Activated T-cell treated with anti-CD3 and anti-CD28 coated beads for 1 hour (primary cell): ENCODE measurements around the gene PCDH9.
"Not testable (repeated sequence)": the region's sequence is repeated elsewhere in the genome, so short reads cannot be mapped to it uniquely, and the experiment has no call there.

Source experiments
- DNase-seq: peaks from one replicate; pipeline ENCODE4 v3.0.0-alpha.2; 2020; ENCODE audit warnings: low read depth

Gene PCDH9

DNA sequence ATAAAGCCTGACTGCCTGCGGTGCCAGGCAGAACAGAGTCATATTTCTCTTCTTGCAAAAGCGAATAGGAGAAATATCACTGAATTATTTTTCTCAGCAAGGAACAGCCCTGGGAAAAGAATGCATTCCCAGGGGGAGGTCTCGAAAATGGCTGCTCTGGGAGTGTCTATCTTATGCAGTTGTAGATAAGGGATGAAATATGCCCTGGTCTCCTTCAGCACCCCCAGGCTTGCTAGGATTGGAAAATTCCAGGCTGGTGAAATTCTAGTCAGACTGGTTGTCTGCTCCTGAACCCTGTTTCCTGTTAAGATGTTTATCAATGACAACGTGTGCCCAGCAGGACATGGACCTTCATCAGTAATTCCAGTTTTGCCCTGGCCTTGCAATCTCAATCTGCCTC lies 469.5 kb downstream of the PCDH9 start:
- DNase-seq: not testable (repeated sequence)

GRCh38 chr13:66759919-66760318 lies 470.2 kb downstream of the PCDH9 start:
- DNase-seq: no peak

GRCh38 chr13:66751691-66752090 lies 478.4 kb downstream of the PCDH9 start:
- DNase-seq: no peak

GRCh38 chr13:66748712-66749111 lies 481.4 kb downstream of the PCDH9 start:
- no peak for DNase-seq

DNA sequence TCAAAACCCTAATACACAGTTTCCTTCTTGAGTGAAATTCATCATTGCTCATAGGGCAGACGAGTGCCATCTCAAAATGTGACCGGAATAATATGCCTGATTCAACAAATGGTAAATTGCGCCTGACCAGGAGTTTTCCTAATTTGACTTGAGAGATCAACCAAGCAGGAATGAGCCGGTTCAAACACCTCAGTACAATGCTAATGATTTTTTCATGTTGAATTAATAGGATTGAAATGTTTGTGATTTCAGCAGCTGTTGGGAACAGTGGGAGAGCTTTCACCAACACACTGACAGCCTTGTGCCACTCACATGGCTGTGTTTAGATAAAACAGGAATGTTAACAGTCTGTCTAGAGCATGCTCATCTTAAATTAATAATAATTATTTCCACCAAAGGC lies 484.8 kb downstream of the PCDH9 start:
- DNase-seq: no peak

DNA sequence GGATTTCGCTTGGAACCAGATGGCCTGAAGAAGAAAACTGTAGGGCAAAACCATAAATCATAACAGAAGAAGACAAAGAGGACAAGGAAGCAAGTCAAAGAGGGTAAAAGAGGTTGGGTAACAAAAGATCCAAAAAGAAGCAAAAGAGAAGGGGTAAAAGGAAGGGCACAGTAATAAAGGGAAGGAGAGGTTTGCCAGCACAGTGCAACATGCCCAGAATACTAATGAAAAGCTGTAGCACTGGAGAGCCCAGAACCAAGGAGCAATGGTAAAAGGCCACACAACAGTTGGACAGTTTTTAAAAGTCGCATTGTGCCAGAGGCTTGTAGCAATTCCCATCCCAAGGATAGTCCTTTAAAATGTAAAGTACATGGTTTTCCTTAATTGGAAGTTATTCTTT lies 506.6 kb downstream of the PCDH9 start:
- no peak for DNase-seq

DNA sequence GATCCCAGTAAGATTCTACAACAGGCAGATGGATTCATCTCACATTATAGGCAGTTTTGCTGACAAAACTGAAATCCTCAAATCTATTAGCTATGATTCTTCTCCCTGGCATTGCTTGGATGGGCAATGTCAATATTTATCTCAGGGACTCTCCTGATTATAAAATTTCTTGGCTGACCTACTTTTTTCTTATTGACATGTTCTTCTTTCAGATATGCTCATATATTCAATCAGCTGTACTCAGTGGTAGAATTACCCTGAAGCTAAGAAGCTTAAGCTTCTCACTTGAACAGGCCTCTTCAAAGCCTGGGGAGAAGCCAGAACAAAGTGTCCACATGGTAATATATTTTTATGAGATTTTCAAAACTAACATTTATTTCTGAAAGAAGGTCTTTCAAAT lies 513.6 kb downstream of the PCDH9 start:
- DNase-seq: no peak

GRCh38 chr13:66714795-66715194 lies 515.3 kb downstream of the PCDH9 start:
- no peak for DNase-seq

- no peak for DNase-seq
Observed at GRCh38 chr13:66704110-66704509, 526.0 kb downstream of the PCDH9 start.

GRCh38 chr13:66703597-66703996 lies 526.5 kb downstream of the PCDH9 start:
- no peak for DNase-seq

GRCh38 chr13:66700117-66700601 lies 530.0 kb downstream of the PCDH9 start:
- DNase-seq: no peak

GRCh38 chr13:66693656-66694055 lies 536.5 kb downstream of the PCDH9 start:
- DNase-seq: no peak

GRCh38 chr13:66691149-66691548 lies 539.0 kb downstream of the PCDH9 start:
- no peak for DNase-seq

- no peak for DNase-seq
Observed at GRCh38 chr13:66689628-66690027, 540.5 kb downstream of the PCDH9 start.

GRCh38 chr13:66689037-66689619 lies 541.0 kb downstream of the PCDH9 start:
- no peak for DNase-seq

- DNase-seq: no peak
Observed at GRCh38 chr13:66681403-66681802, 548.7 kb downstream of the PCDH9 start.

GRCh38 chr13:66680031-66680430 lies 550.1 kb downstream of the PCDH9 start:
- no peak for DNase-seq

DNA sequence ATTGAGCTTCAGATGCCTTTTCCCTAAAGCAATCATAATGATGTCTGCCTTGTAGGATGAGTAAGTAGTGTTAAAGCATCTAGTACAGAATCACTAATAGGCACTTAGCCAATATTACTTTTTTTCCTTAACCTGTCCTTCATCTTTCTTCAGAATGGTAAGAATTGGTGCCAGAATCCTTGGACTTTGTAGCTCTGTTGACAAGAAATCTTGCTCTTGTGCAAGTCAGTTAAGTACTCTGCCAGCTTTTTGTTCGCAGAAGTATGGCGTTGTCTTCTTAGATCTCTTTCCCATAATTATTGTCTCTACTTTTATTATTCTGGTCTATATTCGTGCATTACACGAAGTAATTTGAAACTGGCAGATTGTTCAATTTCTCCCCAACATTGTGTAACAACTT lies 554.5 kb downstream of the PCDH9 start:
- DNase-seq: no peak

DNA sequence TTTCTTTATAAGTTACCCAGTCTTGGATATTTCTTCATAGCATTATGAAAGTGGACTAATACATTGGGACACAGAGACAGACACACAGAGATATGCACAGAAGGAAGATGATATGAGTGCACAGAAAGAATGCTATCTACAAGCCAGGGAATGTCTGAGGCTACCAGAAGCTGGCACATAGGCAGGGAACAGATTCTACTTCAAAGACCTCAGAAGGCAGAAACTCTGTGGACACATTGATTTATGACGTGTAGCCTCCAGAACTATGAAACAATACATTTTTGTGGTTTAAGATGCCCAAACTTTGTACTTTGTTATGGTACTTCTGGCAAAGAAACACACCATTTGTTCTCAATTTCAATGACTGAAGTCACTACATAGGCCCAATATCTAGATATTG lies 556.7 kb downstream of the PCDH9 start:
- DNase-seq: no peak

GRCh38 chr13:66665991-66666390 lies 564.1 kb downstream of the PCDH9 start:
- no peak for DNase-seq

- no peak for DNase-seq
Observed at GRCh38 chr13:66663711-66664110, 566.4 kb downstream of the PCDH9 start.

GRCh38 chr13:66663206-66663605 lies 566.9 kb downstream of the PCDH9 start:
- no peak for DNase-seq

- DNase-seq: no peak
Observed at GRCh38 chr13:66661336-66661735, 568.8 kb downstream of the PCDH9 start.

- no peak for DNase-seq
Observed at GRCh38 chr13:66660468-66660813, 569.7 kb downstream of the PCDH9 start.
